Loucy (cell line): ENCODE results near the gene POMT1.
"Not testable (repeated sequence)": the region's sequence is repeated elsewhere in the genome, so short reads cannot be mapped to it uniquely, and the experiment has no call there.

ENCODE experiments used
- H2AFZ ChIP-seq: fragments of 200-600 bp; sonication (generic); 2 replicates; pipeline ENCODE4 v1.6.0; 2016; ENCODE audit warnings: antibody characterized with exemption, mild to moderate bottlenecking, low read length, moderate library complexity
- H3F3A ChIP-seq: fragments of 200-600 bp; 2 replicates; pipeline ENCODE4 v1.6.0; 2016; ENCODE audit warnings: antibody characterized with exemption, low read depth, mild to moderate bottlenecking
- H3K27me3 ChIP-seq: fragments of 200-600 bp; sonication (generic); 2 replicates; pipeline ENCODE4 v1.6.1; 2014; ENCODE audit warnings: low read length, mild to moderate bottlenecking; ENCODE audit not compliant: insufficient read depth, poor library complexity, severe bottlenecking
- H3K36me3 ChIP-seq: fragments of 200-600 bp; sonication (generic); 2 replicates; pipeline ENCODE4 v1.6.1; 2016; ENCODE audit warnings: low read length; ENCODE audit not compliant: insufficient read depth
- H3K4me1 ChIP-seq: fragments of 200-600 bp; sonication (generic); 2 replicates; pipeline ENCODE4 v1.5.1; 2014; ENCODE audit warnings: low read length, mild to moderate bottlenecking; ENCODE audit not compliant: insufficient read depth, poor library complexity, severe bottlenecking
- H3K4me2 ChIP-seq: fragments of 200-600 bp; sonication (generic); 2 replicates; pipeline ENCODE4 v1.6.0; 2014; ENCODE audit warnings: antibody characterized with exemption, low read length, low read depth, mild to moderate bottlenecking; ENCODE audit not compliant: poor library complexity, severe bottlenecking
- H3K4me3 ChIP-seq: fragments of 200-600 bp; sonication (generic); 2 replicates; pipeline ENCODE4 v1.5.1; 2014; ENCODE audit warnings: low read length, mild to moderate bottlenecking, mixed read lengths; ENCODE audit not compliant: poor library complexity, severe bottlenecking
- H3K79me2 ChIP-seq: fragments of 200-600 bp; sonication (generic); 2 replicates; pipeline ENCODE4 v1.6.1; 2014; ENCODE audit warnings: low read length; ENCODE audit not compliant: insufficient read depth
- H3K9ac ChIP-seq: fragments of 200-600 bp; sonication (generic); 2 replicates; pipeline ENCODE4 v1.6.0; 2014; ENCODE audit warnings: mild to moderate bottlenecking, low read depth, low read length, moderate library complexity; ENCODE audit not compliant: poor library complexity, severe bottlenecking
- H3K9me2 ChIP-seq: fragments of 200-600 bp; sonication (generic); replicated peaks from 2 replicates; pipeline ENCODE4 v1.6.1; 2016; ENCODE audit warnings: low read depth, low read length, mixed read lengths
- H3K9me3 ChIP-seq: fragments of 200-600 bp; sonication (generic); 2 replicates; pipeline ENCODE4 v1.6.1; 2014; ENCODE audit warnings: mild to moderate bottlenecking, antibody characterized with exemption, low read length, low read depth; ENCODE audit not compliant: insufficient read depth
- H4K20me1 ChIP-seq: fragments of 200-600 bp; sonication (generic); 2 replicates; pipeline ENCODE4 v1.6.0; 2014; ENCODE audit warnings: antibody characterized with exemption, low read length, mild to moderate bottlenecking; ENCODE audit not compliant: insufficient read depth, poor library complexity, severe bottlenecking
- EZH2phosphoT487 ChIP-seq: fragments of 200-600 bp; IDR thresholded peaks from 2 replicates; pipeline ENCODE4 v1.6.1; 2018; ENCODE audit warnings: antibody characterized with exemption, mild to moderate bottlenecking, moderate library complexity, borderline replicate concordance
- TF ChIP-seq, protein P1 (sequence below): fragments of 200-600 bp; sonication (generic); conservative IDR thresholded peaks from 2 replicates; pipeline ENCODE4 v1.5.1; 2014; ENCODE audit warnings: mild to moderate bottlenecking, antibody characterized with exemption, low read length

Gene POMT1

DNA sequence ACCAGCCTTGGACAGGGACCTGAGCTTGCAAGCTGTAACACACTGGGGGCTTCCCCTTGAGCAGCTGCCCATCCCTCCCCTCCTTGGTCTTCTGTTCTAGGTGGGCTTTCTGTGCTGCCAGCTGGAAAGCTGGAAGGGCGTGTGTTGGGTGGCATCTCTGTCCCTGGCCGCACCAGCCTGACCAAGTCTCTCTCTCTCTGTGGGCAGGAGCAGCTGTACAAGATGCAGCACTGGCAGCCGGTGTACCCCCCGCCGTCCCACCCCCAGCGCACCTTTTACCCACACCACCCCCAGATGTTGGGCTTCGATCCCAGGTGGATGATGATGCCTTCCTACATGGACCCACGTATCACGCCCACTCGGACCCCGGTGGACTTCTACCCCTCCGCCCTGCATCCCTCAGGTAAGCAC lies 32.1 kb upstream of the POMT1 start:
- Histone ChIP-seq H3K4me3 (no peak overlapping the region), H3K9ac (no peak overlapping the region), H3K36me3 (peaks cover 96% of the 10 kb centered on the region), H3K27me3 (no peaks in the 10 kb centered on the region), H3F3A (no peaks in the 10 kb centered on the region), H3K4me1 (no peaks in the 10 kb centered on the region), H3K9me2 (no peaks in the 10 kb centered on the region), H2AFZ (no peak overlapping the region), H3K9me3 (no peaks in the 10 kb centered on the region), H4K20me1 (peaks cover 44% of the 10 kb centered on the region), H3K4me2 (no peak overlapping the region), H3K79me2 (peaks cover 10% of the 10 kb centered on the region; the same call in 1 of the 2 replicates)
- no peak for TF ChIP-seq EZH2phosphoT487
- TF ChIP-seq, protein P1, sequence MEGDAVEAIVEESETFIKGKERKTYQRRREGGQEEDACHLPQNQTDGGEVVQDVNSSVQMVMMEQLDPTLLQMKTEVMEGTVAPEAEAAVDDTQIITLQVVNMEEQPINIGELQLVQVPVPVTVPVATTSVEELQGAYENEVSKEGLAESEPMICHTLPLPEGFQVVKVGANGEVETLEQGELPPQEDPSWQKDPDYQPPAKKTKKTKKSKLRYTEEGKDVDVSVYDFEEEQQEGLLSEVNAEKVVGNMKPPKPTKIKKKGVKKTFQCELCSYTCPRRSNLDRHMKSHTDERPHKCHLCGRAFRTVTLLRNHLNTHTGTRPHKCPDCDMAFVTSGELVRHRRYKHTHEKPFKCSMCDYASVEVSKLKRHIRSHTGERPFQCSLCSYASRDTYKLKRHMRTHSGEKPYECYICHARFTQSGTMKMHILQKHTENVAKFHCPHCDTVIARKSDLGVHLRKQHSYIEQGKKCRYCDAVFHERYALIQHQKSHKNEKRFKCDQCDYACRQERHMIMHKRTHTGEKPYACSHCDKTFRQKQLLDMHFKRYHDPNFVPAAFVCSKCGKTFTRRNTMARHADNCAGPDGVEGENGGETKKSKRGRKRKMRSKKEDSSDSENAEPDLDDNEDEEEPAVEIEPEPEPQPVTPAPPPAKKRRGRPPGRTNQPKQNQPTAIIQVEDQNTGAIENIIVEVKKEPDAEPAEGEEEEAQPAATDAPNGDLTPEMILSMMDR = no peak

GRCh38 chr9:131472085-131472484 lies 30.6 kb upstream of the POMT1 start:
- not testable (repeated sequence) for H2AFZ ChIP-seq, H3K27me3 ChIP-seq, H3K9me3 ChIP-seq, H3K9ac ChIP-seq, H3K4me3 ChIP-seq, H3K4me2 ChIP-seq, H3F3A ChIP-seq, H3K4me1 ChIP-seq, H3K9me2 ChIP-seq, H3K79me2 ChIP-seq
- Histone ChIP-seq H4K20me1 (peaks cover 47% of the 10 kb centered on the region), H3K36me3 (peaks cover 98% of the 10 kb centered on the region)

GRCh38 chr9:131473198-131473885 lies 29.4 kb upstream of the POMT1 start:
- peaks cover 4% of the 10 kb centered on the region; the same call in 1 of the 2 replicates for H3K79me2 ChIP-seq
- no peaks in the 10 kb centered on the region for H3K9me3 ChIP-seq
- H3K4me3 ChIP-seq = no peak overlapping the region
- H3F3A ChIP-seq = no peaks in the 10 kb centered on the region
- H3K9me2 ChIP-seq = no peaks in the 10 kb centered on the region
- no peak overlapping the region for H2AFZ ChIP-seq
- peaks cover 49% of the 10 kb centered on the region for H4K20me1 ChIP-seq
- H3K27me3 ChIP-seq = no peaks in the 10 kb centered on the region
- no peak overlapping the region for H3K9ac ChIP-seq
- H3K4me1 ChIP-seq = no peaks in the 10 kb centered on the region
- H3K36me3 ChIP-seq = peaks cover 98% of the 10 kb centered on the region
- no peak for TF ChIP-seq EZH2phosphoT487
- TF ChIP-seq, protein P1 = no peak
- no peak overlapping the region for H3K4me2 ChIP-seq

GRCh38 chr9:131473891-131474290 lies 28.8 kb upstream of the POMT1 start:
- Histone ChIP-seq H3K27me3 (no peaks in the 10 kb centered on the region), H3K36me3 (peaks cover 97% of the 10 kb centered on the region), H2AFZ (no peak overlapping the region), H3K4me1 (no peaks in the 10 kb centered on the region), H3K79me2 (peaks cover 4% of the 10 kb centered on the region; the same call in 1 of the 2 replicates), H3K4me2 (no peak overlapping the region), H3K4me3 (no peak overlapping the region), H3K9me3 (no peaks in the 10 kb centered on the region), H3K9me2 (no peaks in the 10 kb centered on the region), H3F3A (no peaks in the 10 kb centered on the region), H4K20me1 (peaks cover 48% of the 10 kb centered on the region), H3K9ac (no peak overlapping the region)
- TF ChIP-seq EZH2phosphoT487 = no peak
- TF ChIP-seq, protein P1 = no peak
